Measurements from ENCODE around the gene BMPR1B.
"Not testable (repeated sequence)": the region's sequence is repeated elsewhere in the genome, so short reads cannot be mapped to it uniquely, and the experiment has no call there.

BMPR1B gene

DNA sequence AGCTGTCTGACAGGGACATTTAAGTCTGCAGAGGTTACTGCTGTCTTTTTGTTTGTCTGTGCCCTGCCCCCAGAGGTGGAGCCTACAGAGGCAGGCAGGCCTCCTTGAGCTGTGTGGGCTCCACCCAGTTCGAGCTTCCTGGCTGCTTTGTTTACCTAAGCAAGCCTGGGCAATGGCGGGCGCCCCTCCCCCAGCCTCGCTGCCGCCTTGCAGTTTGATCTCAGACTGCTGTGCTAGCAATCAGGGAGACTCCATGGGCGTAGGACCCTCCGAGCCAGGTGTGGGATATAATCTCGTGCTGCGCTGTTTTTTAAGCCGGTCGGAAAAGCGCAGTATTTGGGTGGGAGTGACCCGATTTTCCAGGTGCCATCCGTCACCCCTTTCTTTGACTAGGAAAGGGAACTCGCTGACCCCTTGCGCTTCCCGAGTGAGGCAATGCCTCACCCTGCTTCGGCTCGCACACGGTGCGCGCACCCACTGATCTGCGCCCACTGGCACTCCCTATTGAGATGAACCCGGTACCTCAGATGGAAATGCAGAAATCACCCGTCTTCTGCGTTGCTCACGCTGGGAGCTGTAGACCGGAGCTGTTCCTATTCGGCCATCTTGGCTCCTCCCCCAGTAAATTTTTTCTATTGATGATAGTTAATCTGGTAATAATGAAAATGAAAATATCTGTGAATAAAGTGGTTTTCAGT lies 83.6 kb downstream of the BMPR1B start:
- not testable (repeated sequence) for DNase-seq

DNA sequence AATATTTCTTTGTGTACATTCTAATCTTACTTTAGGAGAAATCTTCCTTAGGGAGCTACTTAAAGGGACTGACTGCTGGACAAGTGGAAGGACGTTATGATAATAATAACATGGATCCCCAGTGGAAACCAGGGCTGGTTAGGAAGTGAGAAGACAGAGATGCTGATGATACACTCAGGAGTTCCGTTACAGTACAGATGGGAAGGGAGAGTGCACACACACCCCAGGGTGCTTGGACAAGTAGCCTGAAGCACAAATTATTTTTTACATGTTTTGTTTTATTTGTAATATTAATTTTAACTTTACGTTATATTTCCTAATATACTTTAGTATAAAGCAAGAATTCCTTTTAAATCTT lies 84.1 kb downstream of the BMPR1B start:
- no peak for DNase-seq

DNA sequence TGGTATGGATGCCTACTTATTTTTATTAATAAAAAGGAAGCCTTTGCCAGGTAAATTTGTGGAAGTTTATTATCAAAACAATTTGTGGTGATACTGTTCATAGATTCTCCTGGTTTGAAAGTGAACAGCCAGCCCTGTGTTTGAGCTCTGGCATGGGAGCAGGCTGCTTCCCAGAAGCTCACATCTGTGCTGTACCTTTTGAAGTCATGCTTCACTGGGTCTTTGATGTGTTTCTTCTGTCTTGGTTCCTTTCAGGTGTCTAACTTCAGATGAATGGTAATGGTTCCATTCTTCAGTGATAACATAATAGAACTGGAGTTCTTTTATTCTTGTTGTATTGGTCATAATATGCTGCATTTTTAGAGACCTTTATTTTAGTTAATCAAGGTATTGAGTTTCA lies 85.5 kb downstream of the BMPR1B start:
- no peak for DNase-seq

DNA sequence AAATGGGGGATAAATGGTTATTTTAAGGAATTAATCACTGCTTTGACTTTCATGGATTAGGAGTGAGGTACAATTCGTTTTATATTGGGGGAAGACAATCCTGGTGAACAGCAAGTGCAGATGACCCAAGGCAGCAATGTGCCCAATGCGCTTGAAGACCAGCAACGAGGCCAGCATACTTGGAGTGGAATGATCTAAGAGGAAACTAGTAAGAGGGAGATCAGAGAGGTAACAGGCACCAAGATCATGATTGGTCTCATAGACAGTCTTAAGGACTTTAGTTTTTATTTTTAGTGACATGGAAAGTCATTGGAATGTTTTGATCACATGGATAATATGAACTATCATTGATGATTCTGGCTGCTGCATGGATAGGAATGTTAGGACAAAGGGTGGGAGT lies 90.6 kb downstream of the BMPR1B start:
- DNase-seq = no peak

DNA sequence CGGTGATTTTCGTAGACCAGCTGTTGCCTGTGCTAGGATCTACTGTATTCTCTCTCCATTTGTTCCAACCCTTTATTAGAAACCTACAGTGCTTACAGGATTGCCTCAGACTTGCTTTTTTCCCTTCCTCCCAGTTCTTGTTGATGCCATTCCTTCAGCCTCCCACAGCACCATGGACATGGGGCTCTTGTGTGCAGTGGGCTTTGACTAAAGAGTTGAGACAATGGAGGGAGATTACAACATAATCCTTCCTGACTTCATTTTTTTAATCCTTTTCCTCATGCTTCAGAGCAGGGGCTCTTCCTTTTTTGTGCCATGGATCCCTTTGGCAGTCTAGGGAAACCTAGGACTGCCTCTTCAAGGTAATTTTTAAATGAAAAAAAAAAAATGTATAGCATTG lies 92.1 kb downstream of the BMPR1B start:
- no peak for DNase-seq

DNA sequence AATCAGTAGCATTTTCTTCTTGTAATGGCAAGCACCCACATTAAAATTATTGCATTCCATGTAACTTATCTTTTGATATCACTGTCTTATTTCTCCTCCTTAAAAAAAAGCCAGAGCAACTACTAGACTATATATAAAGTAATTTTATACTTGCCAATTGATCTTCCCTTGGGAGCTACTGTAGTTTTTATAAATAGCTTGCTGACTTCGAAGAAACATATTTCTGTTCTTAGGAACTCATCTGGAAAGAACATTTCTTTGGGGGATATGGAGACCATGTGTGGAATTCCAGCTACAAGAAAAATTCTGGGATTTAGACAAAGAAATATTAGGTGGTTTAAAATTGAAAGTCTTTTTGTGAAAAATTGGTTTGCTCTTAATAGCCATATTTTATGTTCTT lies 94.9 kb downstream of the BMPR1B start:
- DNase-seq = no peak

DNA sequence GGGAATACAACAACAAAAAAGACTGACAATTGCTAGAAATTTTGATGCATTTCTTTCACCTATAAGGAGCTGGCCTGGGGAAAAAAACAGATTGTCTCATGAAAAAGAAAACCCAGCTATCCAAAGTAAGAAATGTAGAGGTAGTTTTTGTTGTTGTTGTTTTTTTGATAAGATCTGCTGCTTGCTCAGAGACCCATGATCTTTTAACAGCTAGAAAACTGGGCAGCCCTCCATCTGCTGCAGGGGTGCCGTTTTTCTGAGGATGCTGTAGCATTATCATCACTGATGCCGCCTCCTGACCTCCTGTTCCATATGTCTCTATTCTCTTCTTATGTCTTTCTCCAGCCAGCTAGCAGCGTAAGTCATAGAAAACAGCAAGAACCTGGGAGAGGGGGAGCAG lies 98.3 kb downstream of the BMPR1B start:
- DNase-seq = no peak

DNA sequence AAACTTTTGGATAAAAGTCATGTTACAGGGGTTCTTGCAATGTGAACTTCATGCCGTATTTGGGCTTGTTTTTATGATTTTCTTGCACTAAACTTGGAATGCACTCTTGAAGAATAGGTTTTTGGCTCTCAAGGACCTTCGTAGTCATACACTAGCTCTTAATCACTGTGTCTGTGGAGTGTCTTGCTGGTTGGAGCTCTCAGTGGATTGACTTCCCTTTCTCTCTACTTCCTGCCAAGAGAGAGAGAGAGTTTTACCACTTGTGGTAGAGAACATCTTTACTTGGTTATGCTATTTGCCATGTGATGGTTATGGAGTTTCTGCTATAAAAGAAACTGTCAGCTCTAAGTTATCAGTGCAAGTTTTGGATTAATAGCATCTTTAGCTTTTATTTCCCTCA lies 112.4 kb downstream of the BMPR1B start:
- DNase-seq = no peak

DNA sequence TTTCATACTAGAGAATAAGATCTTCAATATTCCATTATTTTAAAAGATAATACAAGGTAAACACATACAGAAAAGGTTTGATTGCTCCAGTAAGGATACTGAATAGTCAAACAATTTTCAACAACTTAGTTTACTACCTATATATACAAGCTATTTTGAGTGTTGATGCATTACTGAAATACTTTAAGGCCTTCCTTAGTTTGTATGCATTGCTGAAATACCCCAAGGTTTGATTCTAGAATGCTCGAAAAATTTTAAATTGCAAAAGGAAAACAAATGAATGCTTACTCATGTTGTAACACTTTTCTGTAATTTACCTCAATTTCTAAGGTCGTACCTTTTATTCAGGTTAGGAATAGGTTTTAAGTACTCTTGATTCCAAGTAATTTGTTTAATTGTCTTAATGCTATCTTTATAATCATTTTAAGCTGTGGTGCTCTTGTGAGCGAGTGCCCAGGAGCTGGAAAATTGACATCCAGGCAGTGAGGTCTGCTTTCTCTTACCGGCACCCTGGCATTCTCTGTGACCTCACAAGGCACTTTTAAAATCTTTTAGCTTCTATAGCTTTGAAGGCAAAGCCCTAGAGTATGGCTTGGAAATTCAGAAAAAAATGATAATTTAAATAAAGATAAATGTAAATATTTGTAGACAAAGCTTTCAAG lies 114.0 kb downstream of the BMPR1B start:
- DNase-seq = no peak

DNA sequence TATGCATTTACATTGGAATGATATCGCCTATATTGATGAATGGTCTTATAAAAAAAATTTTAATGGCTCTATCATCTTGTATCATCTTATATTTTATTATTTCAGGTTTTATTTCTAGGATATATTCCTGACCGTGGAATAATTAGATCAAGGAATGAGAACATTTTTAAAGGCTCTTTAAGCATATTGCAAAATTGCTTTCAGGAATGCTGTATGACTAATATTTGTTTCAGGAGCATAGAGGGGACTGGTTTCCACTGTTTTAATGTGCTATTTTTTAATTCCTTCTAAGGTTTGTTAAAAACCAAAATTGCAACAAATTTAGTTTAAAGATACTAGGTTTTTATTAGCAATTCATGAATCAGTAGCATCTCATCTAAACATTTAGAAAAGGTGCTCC lies 120.2 kb downstream of the BMPR1B start:
- DNase-seq = no peak

DNA sequence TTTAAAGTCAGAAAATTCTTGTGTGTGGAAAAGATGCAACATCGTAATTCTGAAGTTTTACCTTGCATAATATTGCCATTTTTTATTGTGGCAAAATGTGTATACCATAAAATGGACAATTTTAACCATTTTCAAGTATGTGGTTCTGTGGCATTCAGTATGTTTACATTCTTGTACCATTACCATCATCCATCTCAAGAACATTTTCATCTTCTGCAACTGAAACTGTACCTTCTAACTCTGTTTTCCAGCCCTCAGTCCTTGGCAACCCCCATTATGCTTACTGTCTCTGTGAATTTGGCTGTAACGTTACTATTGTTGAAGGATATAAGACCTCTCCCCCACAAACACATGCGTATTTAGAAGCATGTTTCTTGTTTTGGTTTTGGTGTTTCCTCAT lies 123.2 kb downstream of the BMPR1B start:
- no peak for DNase-seq

DNA sequence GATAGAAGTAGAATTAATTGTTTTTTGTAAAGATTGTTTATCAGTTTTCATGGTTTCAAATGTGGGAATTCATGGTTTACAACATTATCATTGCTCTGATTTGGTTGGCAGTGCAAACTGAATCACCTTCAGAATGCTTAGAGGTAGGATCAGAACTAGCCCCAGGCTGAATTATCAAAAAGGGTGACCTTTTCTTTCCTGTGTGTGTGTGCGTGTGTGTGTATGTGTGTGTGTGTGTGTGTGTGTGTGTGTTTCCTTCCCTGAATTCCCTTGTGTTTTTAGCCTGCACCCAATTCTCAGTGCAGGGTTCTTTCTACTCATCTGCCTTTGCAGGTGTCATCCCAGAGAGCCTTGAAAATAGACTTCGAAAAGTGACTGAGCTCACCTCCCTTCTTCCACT lies 125.0 kb downstream of the BMPR1B start:
- no peak for DNase-seq

DNA sequence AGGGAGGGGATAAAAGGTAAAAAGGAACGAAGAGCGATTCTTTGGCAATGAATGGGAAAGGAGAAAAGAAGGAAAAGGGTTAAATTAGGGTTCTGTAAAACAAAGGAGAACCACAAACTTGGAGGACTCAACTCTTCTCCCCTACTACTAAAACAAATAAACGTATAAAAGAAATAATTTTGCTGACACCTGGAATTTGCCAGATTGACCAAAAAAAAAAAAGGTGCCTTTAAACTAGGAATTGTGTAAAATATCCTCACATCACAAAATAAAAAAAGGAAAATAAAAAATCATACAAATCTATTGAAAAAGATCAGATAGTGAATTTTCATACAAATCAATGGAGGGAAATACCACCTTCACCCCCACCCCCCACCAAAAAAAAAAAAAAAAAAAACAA lies 129.3 kb downstream of the BMPR1B start:
- no peak for DNase-seq

DNA sequence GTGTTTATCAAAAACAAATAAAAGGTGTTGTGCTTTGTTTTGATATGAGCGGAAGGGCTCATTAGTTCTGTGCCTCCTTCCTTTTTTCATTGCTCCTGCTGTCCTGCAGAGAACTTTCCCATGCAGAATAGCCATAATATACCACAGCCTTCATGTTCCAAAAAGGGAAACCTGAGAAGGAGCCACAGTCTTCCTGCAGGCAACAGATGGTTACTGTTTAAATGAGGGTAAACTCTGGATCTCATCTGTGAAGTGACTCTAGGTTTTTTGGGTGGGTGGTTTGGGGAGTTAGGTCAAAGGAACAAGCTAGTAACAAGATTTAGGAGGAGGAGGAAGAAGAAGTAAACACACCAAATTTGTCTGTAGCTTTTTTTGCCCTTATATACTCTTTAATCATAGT lies 131.8 kb downstream of the BMPR1B start:
- no peak for DNase-seq

DNA sequence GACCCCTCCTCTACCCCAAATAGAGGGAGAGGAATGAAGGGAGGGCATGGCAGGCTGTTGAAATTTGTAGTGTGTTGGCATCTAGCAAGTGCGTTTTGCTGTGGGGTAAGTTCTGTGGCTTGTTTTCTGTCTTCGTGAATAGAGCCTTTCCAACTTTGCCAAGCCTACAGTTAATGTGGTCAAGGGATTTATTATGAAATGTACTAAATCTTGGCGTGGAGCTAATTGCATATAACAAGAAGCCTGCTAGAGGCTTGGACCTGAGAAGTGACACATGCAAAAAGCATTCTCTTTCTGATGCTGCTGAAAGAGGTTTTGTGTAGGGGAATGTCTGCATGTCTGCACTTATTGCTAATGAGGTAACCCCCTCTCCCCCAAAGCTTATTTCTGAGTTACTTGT lies 132.2 kb downstream of the BMPR1B start:
- no peak for DNase-seq

DNA sequence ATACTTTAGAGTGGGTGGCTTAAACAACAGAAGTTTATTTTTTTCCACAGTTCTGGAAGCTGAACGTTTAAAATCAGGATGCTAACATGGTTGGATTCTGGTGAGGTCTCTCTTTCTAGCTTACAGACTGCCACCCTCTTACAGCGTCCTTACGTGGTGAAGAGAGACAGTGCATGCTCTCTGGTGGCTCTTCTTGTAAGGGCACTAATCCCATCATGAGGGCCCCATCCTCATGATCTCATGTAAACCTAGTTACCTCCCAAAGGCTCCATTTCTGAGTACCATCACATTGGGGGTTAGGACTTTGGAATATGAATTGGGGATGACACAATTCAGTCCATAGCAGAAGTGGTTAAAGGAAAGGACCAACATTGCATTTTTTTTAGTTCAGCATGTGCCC lies 132.8 kb downstream of the BMPR1B start:
- DNase-seq = no peak

DNA sequence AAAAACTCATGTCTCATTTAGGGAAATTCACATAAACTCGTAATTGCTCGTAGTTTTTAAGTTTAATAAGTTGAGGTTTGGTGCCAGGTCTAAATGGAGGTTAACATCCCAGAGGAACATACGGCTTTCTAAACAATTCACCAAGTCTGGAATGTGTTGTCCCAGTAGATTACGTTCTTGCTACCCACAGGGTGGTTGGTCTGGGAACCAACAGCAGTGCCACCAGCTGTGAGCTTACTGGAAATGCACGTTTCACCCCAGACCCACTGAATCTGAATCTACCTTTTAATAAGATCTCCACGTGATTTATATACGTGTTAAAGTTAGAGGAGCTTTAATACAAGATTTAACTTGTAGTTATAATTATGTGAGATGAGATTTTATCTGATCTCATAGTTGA lies 134.3 kb downstream of the BMPR1B start:
- no peak for DNase-seq

DNA sequence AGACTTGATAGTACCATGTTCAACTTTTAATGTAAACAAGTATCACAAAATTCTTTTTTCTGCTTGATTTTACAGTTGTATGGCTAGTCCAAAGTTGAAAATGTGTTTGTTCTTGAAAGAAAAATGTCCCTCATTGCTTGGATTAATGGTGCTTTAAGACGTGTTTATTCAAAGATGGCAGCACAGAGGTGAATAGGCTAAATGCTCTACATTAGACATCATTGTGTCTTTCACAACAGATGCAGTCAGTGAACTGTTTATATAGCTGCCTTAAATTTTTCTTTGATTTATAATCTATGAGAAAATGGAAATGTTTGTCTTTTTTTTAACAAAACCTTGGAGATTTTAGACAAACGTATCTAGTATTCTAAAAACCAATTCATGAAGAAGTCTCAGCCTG lies 137.3 kb downstream of the BMPR1B start:
- DNase-seq = no peak

DNA sequence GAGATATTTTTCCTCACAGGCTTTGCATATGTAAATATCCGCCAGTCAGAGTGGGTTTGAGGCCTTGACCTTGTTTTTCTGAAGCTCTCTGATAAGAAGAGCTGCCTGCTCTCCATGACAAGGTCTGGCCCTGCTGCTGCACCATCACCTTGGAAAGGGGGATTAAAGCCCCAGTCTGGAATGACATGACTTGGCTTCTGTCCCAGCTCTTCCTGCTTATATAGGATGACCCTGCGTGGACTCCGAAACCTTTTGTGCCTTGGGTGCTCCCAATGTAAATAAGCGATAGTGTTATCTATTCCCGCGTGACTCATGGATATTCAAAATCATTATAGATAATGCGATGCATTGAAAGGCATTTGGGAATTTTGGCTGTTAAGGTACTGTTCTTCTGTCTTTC lies 139.3 kb downstream of the BMPR1B start:
- DNase-seq = no peak

DNA sequence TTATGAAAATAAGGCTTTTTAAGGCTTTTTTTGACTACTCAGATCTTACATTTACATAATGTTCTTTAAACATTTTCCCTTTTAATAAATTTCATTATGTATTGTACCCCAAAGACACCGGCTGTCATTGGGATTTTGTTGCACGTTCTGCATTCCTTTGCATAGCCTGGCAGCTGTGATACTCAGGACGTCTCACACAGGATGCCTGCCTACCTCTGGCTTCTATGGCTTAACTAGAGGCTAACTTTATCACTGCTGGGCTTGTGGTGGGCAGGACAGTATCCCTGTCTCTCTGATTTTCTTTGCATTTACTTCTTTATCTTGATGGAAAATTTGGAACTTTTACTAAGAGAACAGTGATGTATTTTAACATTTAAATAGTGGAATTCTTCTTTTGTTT lies 147.8 kb downstream of the BMPR1B start:
- DNase-seq = no peak

DNA sequence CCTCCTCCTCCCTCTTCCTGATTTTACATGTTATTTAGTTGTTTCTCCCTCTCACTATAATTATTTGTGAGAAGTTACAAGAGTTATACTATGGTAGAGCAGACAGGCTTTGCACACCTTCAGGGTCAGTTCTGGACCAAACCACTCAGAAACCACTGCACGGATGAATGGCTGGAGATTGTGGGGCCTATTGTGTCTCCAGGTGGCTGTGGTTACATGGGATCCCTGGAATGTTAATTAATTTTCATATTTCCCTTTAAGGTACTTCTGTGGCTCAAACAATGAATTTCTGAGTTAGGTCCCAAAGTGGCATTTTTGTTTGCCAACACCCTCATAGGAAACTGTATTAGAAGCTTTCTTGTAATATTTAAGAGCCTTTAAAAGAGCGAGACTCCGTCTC lies 151.9 kb downstream of the BMPR1B start:
- no peak for DNase-seq

DNA sequence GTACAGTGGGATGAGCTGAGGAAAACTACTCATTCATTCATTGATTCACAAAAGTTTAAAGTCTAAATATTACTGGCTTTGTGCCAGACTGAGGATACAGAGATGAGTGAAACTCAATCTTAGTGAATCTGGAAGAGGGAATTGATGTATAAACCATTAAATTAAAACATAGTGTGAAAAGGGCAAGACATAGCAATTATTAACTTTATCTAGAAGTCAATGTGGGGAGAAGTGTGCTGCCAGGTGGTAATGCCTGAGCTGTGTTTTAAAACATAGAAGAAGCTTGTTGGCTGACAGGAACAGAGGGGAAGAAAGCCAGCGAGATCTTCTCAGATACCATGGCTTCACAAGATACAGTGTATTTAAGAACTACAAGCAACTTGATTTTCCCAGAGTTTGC lies 153.4 kb downstream of the BMPR1B start:
- DNase-seq = no peak

DNA sequence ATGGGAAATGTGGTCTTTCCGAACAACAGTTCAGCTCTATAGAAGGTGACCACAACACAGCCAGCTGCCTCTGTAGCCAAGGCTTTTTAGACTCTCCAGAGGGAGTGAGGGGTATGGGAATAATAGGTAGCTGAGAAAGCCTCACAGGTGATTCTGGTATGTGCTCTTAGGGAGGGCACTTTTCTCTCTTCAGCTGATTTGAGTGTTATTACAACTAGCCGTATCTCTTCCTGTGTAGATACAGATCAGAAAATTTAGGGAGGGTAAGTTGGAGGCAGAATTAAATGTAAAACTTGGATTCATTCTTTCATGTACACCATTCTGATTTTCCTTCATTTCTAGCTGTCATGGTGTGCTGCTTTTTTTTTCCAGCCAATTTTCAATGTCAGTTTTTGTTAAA lies 154.9 kb downstream of the BMPR1B start:
- DNase-seq = no peak

DNA sequence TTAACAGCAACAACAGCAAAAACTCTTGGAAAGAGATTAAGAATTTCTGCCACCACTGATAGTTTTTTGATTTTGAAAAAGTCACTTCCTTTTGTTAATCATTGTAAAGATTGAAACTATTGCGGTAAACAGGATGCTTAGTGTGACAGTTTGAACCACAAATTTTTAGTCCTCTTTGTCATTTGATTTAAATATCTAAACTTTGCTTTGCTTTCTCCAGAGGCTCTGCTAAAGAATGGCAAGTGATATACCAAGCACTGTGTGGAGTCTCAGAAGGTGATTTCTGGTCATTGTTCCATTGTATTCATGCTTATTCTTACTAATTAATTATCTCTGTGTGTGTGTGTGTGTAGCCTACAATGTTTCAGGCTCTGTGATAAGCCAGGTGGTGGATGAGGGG lies 155.6 kb downstream of the BMPR1B start:
- no peak for DNase-seq

DNA sequence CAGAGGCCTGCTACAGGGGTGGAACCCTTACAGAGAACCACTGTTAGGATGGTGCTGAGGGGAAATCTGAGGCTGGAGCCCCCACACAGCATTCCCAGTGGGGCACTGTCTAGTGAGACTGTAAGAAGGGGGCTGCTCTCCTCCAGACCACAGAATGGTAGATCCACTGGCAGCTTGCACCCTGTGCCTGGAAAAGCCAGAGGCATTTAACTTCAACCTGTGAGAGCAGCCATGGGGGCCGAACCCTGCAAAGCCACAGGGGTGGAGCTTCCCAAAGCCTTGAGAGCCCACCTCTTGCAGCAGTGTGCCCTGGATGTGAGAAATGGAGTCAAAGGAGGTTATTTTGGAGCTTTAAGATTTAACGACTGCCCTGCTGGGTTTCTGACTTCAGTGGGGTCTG lies 159.4 kb downstream of the BMPR1B start:
- no peak for DNase-seq
